C4-2B (cell line): ENCODE measurements around the gene CDK11A.

Experiments
- H3K27ac ChIP-seq: fragments of 450-650 bp; 2 replicates; pipeline ENCODE4 v1.5.1; 2017
- ZFX ChIP-seq: fragments of 450-650 bp; IDR thresholded peaks from 2 replicates; pipeline ENCODE4 v1.6.1; 2017
- TF ChIP-seq, protein P1 (sequence below): fragments of 450-650 bp; conservative IDR thresholded peaks from 2 replicates; pipeline ENCODE4 v1.5.1; 2017; ENCODE audit warnings: mild to moderate bottlenecking

CDK11A gene

DNA sequence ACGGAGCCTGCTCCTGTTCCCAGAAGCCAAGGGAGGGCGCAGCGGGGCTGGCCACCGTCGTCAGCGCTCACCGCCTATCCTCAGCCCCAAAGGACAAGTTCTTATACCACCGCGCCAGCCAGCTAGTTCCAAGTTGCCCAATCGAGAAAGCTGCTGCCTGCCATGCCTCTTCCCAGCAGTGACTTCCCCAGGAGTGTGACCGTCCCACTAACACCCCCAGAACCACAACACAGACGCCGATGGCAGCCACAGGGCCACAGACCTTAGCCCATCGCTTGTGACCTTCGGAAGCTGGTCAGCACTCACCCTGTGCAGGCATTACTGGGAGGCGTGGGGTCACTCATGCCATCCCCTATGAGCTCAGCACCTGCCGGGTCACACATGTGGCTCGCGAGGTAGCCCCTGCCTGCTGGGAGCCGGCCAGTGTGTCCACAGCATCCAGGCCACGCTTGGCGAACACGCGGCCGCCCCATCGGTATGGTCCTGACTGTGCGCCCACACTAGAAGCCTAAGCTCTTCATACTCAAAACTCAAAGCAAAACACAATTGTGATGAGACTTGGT, 34.0 kb upstream of the CDK11A start:
- TF ChIP-seq, protein P1, sequence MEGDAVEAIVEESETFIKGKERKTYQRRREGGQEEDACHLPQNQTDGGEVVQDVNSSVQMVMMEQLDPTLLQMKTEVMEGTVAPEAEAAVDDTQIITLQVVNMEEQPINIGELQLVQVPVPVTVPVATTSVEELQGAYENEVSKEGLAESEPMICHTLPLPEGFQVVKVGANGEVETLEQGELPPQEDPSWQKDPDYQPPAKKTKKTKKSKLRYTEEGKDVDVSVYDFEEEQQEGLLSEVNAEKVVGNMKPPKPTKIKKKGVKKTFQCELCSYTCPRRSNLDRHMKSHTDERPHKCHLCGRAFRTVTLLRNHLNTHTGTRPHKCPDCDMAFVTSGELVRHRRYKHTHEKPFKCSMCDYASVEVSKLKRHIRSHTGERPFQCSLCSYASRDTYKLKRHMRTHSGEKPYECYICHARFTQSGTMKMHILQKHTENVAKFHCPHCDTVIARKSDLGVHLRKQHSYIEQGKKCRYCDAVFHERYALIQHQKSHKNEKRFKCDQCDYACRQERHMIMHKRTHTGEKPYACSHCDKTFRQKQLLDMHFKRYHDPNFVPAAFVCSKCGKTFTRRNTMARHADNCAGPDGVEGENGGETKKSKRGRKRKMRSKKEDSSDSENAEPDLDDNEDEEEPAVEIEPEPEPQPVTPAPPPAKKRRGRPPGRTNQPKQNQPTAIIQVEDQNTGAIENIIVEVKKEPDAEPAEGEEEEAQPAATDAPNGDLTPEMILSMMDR, result no peak
- TF ChIP-seq ZFX, result no peak
- peak overlapping the region; percentile 96 for H3K27ac ChIP-seq

DNA sequence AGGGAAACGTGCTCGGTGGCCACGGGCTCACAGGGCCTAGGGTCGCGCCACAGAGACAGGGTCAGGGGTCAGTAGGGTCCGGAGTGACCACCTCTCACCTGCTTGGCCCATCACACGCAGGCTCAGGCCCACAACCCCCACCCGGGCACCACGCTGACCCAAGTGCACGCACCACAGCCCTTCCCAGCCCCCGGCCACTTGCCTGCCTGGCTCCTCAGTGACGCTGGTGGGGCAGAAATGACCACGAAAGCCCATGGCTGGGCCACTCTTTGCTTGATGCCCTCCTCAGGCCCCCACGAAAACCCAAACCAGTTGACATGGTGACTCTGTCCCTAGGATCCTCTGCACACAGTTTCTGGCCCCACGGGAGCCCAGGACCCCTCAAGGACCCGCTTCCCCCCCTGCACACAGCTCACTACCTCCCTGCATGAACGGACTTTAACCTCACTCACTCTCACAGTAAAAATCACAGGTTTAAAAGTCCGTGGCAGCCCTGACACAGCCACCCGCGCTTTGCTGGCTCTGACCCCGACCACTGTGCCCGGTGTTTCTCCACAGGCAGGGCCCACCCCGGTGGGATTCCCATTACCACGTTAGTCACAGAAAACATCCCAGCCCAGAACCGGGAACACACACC, 33.4 kb upstream of the CDK11A start:
- peak overlapping the region; percentile 96 for H3K27ac ChIP-seq
- no peak for TF ChIP-seq ZFX
- TF ChIP-seq, protein P1, result no peak

DNA sequence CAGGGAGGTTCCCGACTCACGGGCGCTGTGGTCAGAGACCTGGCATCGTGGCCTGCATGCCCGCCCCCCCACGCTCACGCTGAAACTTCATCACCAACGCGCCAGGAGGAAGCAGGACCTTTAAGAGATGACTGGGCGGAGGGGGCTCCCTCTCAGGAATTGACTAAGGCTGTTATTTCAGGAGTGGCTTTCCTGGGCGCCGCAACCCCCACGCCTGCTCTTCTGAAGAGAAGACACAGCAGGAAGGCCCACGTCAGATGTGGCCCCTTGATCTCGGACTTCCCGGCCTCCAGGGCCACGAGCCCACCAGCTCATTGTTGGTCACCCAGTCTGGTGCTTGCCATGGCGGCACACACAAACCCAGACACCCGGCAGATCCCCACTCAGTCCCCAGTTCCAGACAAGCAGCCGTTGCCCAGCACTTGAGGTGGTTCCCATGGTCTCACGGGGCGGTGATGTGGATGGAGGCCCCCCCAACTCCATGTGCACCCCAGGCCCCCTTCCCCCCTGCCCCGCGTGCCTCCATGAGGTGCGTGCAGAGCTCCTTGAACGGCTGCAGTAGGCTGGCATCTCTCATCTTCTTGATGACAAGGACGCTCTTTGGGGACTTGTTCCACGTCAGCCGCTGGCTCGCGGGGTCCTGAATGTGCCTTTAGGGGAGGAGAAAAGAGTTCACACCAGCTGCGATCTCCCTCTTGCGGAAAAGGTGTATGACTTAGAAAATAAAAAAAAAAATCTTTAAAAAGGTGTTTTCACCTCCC, 32.7 kb upstream of the CDK11A start:
- H3K27ac ChIP-seq, result peak overlapping the region; percentile 96; the same call in 1 of the 2 replicates
- TF ChIP-seq ZFX, result no peak
- TF ChIP-seq, protein P1, result no peak

DNA sequence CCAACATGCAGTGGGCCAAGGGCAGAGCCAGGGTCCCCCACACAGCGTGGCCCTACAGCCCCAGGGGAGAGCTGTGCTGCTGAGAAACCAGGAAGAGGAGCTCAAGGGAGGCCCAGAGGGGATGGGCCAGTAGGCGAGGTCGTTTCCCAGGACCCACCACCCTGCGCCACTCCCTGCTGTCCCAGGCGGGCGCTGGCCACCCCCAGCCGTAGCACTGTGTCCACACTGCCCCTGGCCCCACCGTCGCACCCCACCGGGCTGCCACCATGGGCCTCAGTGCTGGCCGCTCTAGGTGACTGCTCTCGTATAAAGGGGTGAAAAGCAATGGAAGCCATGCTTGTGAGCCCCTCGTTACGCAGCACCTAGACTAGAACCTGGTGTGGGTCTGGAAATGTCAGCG, 31.7 kb upstream of the CDK11A start:
- no peak for TF ChIP-seq ZFX
- TF ChIP-seq, protein P1, result no peak
- H3K27ac ChIP-seq, result no peak overlapping the region

DNA sequence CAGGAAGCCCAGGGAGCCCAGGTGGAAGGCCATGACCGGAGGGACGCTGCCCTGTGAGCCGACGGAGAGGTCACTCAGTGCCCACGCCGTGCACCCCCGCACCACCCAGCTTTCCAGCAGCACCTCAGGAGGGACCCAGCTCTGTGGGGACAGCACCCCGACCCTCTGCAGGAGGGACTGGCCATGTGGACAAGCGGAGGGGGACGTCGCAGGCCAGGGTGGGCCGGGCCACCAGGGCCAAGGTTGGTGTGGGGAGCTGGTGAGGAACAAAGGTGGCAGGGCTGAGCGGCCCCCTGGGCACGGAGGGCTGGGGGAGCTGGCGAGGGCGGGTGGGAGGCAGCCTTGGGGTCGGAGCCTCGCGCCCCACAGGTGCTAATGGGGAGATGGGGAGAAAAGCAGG, 31.3 kb upstream of the CDK11A start:
- TF ChIP-seq, protein P1, result no peak
- no peak for TF ChIP-seq ZFX
- no peak overlapping the region for H3K27ac ChIP-seq

DNA sequence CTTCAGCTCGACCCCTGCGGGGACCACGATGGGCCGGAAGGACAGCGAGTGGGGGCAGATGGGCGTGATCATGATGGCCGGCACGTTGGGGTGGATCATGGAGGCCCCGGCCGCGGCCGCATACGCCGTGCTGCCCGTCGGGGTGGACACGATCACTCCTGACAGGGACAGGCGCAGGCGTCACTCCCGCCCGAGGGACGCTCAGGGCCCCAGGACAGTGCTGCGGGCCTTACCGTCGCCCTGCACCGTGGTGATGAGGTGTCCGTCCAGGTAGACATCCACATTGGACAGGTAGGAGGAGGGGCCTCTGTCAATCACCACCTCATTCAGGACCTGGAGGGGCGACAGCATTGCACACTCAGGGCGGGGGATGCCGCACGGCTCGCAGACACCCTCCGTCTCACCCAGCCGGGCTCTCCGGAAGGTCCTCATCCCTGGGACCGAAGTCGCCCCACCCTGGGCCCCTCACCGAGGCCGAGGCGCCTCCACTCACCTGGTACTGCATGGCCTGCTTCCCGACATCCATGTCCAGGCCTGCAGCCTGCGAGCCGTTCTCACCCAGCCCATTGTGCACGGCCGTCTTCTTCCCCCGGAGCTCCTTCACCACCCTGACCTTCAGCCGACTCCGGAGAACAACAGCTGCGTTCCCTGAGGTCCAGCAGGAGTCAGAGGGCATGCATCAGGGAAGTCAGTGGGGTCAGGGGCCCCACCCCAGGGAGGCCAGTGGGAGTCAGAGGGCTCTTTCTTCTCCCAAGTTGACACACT, 30.1 kb upstream of the CDK11A start:
- TF ChIP-seq ZFX, result no peak
- TF ChIP-seq, protein P1, result no peak
- H3K27ac ChIP-seq, result no peak overlapping the region
